HTERT RPE-1 (cell line): ENCODE measurements around the gene TLR8.
"Not testable (repeated sequence)": the region's sequence is repeated elsewhere in the genome, so short reads cannot be mapped to it uniquely, and the experiment has no call there.

ENCODE experiments used
- in situ Hi-C: fragments of 300-500 bp; cut with MboI; formaldehyde crosslinking; loops from 4 replicates; pipeline ENCODE4 v1.14.3; 2020; ENCODE audit warnings: low sequenced_read_pairs

The TLR8 gene

DNA sequence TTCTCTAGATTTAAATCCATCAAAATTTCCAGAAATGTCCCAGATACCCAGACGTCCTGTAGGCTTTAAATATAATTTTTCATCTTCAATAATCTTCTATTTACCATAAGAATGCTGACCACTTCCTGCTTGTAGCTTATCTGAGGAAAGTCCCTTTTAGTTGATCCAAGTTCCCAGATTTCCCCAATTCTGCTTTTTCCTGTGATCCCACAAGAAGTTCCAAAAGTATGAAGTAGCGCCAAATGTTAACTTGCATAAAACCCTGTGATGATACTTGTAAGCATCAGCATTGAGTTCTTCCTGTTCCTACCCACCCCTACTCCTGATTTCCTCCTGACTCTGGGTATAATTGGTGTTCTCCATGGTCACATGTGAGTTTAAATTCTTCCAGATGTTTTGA is 10.6 kb upstream of the TLR8 start:
- in situ Hi-C loops = no loop called here

DNA sequence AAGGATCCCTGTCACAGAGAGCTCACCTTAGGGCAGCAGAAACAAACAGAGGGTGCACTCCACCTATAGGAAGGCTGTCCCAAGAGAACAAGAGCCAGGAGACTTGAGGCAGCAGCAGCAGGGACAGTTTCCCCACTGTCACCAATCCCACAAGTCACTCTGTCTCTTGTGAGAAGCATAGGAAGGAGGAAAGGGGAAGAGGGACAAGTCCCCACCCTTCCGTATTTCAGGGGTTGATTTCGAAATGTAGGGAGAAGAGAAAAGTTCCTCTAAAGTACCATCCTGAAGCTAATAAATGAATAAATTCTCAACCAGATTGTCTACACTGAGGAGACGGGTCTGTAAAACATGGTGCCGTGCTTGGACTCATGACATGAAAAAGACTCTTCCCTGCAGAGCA is 9.5 kb upstream of the TLR8 start:
- in situ Hi-C loops = no loop called here

DNA sequence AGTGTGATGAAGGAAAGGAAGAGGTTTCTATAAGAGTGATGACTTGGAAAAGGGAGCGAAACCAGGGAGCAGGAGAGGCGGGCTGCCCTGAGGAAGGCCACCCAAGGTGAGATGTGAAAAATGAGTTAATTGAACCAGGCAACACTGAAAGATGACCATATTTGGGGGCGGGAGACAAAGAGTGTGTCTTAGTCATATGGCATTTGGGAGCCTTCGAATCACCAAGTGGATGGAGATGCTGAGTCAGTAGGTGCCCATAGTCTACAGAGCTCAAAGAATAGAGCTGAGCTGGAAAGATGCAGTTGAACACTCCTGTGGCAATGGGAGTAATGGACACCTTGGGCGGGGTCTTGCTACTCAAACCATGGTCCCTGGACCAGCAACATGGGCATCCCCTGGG is 8.3 kb upstream of the TLR8 start:
- in situ Hi-C loops = no loop called here

GRCh38 chrX:12899506-12899905 is 6.9 kb upstream of the TLR8 start:
- in situ Hi-C loops = no loop called here

DNA sequence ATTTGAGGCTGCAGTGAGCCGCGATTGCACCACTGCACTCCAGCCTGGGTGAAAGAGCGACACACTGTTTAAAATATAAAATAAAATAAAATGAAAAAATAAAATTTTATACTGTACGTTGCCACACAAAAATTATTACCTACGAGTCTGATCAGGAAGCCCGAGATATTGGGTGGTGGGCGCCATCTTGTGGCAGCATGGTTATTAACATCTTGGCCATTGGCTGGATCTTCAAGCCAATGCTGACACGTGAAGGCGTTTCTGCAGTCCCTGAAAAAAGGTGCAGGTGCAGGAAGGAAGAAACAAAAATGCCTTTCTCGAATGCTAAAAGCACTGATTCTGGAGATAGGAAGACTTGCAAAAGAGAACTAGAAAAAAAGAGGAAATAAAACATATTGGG is 4.9 kb upstream of the TLR8 start:
- in situ Hi-C loops = no loop called here

DNA sequence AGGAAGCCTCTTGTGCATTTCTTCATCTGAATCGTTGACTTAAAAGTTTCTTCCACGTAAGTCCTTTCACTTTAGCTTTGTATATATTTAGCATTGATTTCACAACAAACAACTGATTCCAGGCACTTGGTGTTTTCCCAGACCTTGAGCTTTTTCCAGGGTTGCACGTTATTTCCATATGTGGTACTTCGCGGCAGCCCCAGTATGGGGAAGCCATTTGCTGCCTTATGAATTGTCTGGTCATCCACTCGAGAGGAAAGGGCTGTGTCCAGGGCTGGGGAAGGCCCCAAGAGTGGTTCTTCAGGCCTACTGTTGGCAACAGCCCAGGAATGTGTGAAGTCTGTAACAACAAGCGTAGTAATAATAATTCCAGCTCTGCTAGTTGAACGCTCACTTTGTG is 2.8 kb upstream of the TLR8 start:
- in situ Hi-C loops = no loop called here

DNA sequence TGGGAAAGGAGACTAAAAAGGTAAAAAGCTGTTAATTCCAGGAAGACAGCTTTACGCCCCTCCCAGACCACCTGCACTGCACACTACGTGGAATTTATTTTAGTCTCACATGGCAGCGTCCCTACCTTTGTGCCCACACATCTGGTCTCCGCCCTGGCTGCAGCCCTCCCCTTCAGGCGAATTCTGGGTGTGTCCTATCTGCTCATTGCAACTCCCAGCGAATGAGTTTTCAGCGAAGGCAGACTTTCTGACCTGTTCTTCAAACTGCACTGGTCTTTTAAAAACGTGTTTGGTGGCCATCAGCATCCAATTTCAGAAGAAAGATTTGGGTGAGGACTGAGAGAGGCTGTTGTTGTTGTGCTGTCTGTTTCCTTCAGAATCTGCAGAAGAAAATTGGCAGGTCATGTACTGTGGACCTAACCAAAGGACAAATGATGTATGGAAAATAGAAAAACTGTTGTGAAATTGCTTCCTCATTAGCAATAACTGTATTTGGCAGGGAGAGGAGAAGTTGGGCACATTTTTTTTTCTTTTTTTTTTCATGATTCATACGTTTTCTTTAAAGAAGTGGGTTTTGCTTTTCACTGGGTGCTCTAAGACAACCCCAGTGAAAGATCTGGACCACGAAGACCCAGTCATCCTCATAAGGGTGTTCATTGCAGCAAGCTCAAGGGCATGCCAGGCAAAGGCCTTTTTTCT is 4.2 kb downstream of the TLR8 start:
- in situ Hi-C loops = no loop called here

DNA sequence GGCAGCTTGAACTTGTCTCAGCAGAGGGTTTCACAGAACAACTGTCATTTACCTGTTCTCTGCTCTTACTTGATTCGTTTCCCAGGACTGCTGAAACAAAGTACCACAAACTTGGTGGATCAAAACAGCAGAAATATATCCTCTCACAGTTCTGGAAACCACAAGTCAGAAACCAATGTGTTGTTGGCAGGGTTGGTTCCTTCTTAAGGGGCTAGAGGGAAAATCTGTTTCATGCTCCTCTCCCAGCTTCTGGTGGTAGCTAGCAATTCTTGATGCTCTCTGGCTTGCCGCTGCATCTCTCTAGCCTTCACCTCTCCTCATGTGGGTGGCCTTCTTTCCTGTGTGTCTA is 4.7 kb downstream of the TLR8 start:
- in situ Hi-C loops = no loop called here

DNA sequence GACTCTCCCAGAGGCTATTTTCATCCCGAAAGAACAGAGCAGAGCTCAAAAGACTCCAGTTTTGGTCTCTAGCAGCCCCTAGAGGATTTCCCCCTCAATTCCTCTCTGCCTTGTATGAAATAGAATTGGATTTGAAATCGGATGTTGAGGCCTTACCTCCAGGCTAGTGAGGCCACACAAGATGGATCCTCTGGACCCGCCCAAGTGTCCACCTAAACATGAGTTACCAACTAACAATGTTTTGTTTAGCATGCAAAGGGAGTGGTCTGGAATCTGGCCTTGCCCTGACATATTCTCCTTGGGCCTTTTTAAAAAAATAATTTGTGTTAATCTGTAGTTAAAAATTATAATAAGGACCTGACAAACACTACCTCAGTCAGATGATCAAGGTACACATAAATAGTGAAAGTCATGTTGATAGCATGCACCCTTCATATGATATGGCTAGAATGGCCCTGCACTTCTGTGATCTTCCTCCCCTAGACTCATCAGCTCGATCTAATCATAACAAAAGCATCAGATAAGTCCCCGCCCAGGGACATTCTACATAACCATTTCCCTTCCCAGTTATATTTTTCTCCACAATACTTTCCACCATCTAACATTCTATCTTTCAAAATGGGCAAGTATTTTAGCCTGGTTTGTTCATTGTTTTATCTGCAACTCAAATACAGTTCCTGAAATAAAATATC is 6.5 kb downstream of the TLR8 start:
- in situ Hi-C loops = no loop called here

DNA sequence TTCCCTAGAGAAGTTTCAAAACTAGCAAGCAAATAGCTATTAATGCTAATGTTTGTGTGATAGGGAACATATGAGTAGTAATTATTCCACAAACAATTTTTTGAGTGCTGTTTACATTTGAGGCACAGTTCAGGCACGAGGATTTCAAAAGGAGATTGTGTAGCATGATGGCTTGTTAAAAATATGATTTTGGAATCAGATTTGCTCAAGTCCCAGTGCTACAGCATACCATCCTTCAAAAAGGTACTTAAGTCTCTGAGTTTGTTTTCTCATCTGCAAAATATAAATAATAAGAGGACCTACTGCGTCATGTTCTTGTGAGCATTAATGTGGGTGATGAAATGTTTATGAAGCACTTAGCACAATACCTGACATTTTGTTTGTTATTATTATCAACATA is 11.3 kb downstream of the TLR8 start:
- in situ Hi-C loops = no loop called here

- in situ Hi-C loops = no loop called here
These were observed 12.6 kb downstream of the TLR8 start for GRCh38 chrX:12919051-12919450.

- in situ Hi-C loops = no loop called here
These were observed 13.2 kb downstream of the TLR8 start for GRCh38 chrX:12919620-12920019.

DNA sequence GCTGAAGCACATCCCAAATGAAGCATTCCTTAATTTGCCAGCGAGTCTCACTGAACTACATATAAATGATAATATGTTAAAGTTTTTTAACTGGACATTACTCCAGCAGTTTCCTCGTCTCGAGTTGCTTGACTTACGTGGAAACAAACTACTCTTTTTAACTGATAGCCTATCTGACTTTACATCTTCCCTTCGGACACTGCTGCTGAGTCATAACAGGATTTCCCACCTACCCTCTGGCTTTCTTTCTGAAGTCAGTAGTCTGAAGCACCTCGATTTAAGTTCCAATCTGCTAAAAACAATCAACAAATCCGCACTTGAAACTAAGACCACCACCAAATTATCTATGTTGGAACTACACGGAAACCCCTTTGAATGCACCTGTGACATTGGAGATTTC is 14.6 kb downstream of the TLR8 start:
- in situ Hi-C loops = no loop called here

GRCh38 chrX:12921886-12922598 is 15.6 kb downstream of the TLR8 start:
- in situ Hi-C loops = no loop called here

- in situ Hi-C loops = no loop called here
These were observed 16.1 kb downstream of the TLR8 start for GRCh38 chrX:12922599-12922919.

- in situ Hi-C loops = no loop called here
These were observed 23.3 kb downstream of the TLR8 start for GRCh38 chrX:12929701-12930100.

DNA sequence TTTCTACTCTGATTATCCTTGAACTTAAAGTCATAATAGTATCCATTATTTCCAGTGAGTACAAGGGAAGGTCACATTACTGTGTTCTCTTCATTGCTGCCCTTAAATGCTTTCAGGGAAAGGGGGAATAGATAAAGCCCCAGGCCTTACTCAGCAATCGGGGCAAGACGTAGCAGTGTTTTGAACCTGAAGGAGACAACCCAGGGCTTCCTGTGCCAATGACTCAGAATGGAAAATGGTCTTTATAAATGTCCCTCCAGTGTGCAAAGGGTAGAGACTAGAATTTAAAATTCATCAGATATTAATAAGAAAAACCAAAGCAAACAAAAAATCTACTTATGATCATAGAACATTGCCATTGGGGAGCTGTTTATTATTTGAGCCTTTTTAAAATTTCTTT is 23.7 kb downstream of the TLR8 start:
- in situ Hi-C loops = no loop called here

DNA sequence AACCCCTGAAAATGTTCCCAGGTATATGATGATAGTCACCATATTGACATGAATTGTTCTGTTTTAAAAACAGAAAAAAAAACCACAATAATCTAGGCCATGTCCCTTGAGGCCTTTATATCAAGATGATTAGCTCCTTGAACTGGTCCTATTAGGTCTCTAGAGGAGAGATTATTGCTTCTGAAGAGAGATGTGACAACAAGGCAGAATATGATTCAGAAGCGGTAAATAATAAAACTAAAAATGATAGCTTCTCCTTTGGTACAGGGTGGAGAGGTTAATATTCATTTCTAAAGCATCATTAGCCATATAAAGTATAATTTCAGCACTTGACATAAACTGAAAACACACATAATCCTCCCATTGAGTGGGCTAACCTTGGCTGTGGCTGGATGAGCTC is 25.8 kb downstream of the TLR8 start:
- in situ Hi-C loops = no loop called here

DNA sequence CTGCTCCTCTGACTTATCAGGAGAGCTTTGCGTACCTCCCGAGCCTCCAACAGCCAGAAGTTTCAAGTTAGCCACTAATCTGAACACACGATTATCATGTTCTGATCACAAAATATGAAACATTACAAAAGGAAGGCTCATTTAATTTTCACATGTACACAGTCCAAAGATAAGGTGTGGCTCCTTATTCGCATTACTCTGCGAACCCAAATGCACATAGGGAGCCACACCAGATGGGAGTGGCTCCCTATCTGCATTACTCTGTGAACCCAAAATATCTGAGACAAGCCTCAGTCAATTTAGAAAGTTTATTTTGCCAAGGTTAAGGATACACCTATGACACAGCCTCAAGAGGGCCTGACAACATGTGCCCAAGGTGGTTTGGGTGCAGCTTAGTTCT is 28.4 kb downstream of the TLR8 start:
- in situ Hi-C loops = no loop called here

GRCh38 chrX:12936947-12937346 is 30.5 kb downstream of the TLR8 start:
- in situ Hi-C loops = no loop called here

DNA sequence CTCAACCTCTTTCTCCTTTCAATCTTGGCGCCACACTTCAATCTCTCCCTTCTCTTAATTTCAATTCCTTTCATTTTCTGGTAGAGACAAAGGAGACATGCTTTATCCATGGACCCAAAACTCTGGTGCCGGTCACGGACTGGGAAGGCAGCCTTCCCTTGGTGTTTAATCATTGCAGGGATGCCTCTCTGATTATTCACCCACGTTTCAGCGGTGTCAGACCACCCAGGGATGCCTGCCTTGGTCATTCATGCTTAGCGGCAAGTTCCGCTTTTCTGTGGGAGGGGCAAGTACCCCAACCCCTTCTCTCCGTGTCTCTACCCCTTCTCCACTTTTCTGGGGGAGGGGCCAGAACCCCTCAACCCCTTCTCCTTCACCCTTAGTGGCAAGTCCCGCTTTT is 34.1 kb downstream of the TLR8 start:
- in situ Hi-C loops = not testable (repeated sequence)

DNA sequence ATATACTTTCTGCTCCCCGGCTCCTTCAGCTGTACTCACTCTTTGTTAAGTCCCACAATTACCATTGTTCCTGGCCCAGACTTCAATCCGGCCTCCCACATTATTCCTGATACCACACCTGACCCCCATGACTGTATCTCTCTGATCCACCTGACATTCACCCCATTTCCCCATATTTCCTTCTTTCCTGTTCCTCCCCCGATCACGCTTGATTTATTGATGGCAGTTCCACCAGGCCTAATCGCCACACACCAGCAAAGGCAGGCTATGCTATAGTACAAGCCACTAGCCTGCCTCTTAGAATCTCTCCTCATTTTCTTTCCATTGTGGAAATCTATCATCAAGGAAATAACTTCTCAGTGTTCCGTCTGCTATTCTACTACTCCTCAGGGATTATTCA is 37.2 kb downstream of the TLR8 start:
- in situ Hi-C loops = not testable (repeated sequence)
